ENCODE results near the gene NOD2. TPM values are rescaled to one million over a fixed set of nuclear protein-coding genes. Genes with fewer than 3 reads are reported as not detected.

Gene NOD2
- total RNA-seq, 1 experiment from 2014 or later: 5.4 TPM

DNA sequence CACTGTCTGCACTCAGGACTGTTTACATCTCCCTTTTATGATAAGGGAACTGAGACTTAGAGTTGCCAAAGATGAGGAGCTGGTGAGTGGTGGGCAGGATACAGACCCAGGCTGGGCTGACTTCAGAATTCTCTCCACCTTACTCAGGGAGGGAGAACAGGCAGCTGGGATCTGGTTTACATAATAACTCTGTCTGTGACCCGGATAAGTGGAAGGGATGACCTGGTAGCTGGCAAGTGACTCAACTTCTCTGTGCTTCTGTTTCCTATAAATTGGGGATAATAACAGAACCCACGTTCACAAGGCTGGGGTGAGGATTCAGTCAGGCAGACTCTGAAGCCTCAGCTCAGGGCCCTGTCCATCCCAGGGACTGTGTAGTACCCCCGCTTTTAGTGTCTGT is 14.9 kb upstream of the NOD2 start:
- CTCF ChIA-PET: interaction anchor here (0.9 to 2.5 kb wide), 2 partner anchors 9 to 13 kb away, joined by 3 to 8 read pairs; no protein-coding TSS in a partner anchor
- no peaks in the 10 kb centered on the region for H4K20me1 ChIP-seq (ENCODE audit: insufficient read depth)
- no peaks in the 10 kb centered on the region for H3K27me3 ChIP-seq (ENCODE audit: insufficient read depth, low read length)
- no peaks in the 10 kb centered on the region for H3K36me3 ChIP-seq (ENCODE audit: control insufficient read depth in 1 of 2, insufficient read depth in 2 of 2, low read length in 2 of 2)
- H2AFZ ChIP-seq (ENCODE audit: low read depth, low read length, poor library complexity, severe bottlenecking): no peak overlapping the region
- POLR2A ChIA-PET: no interaction called here
- ATAC-seq: no peak
- no peak for DNase-seq (ENCODE audit: low read depth, low spot score)
- no peaks in the 10 kb centered on the region for H3K4me1 ChIP-seq (ENCODE audit: control insufficient read depth in 1 of 2, insufficient read depth in 2 of 2, low read length in 2 of 2)
- intact Hi-C loops (cut with micrococcal nuclease): loop anchor here (10.0 kb wide), 2 partner anchors 544 to 1306 kb away; no protein-coding TSS in a partner anchor
- no peak for TF ChIP-seq EGR1 (IDR thresholded peaks at IDR 0.05; ENCODE audit: low read depth)
- TF ChIP-seq CBX3 (IDR thresholded peaks at IDR 0.05; ENCODE audit: low read depth): no peak
- TF ChIP-seq SIN3A (IDR thresholded peaks at IDR 0.05; ENCODE audit: low read depth): no peak
- no peak for TF ChIP-seq ZFX (IDR thresholded peaks at IDR 0.05)
- TF ChIP-seq, protein P1, sequence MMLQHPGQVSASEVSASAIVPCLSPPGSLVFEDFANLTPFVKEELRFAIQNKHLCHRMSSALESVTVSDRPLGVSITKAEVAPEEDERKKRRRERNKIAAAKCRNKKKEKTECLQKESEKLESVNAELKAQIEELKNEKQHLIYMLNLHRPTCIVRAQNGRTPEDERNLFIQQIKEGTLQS (IDR thresholded peaks at IDR 0.05): no peak
- TF ChIP-seq SP1 (IDR thresholded peaks at IDR 0.05; ENCODE audit: low read depth): no peak
- TF ChIP-seq EZH2 (IDR thresholded peaks at IDR 0.05): no peak
- no peak for TF ChIP-seq POLR2A (IDR thresholded peaks at IDR 0.05; ENCODE audit: borderline replicate concordance, extremely low read depth, insufficient read depth, insufficient read length)
- TF ChIP-seq RAD21 (IDR thresholded peaks at IDR 0.05; ENCODE audit: low read depth): no peak
- TF ChIP-seq JUND (IDR thresholded peaks at IDR 0.05): no peak
- no peak overlapping the region for H3K9ac ChIP-seq (ENCODE audit: low read length)
- RAD21 ChIA-PET (ENCODE audit: low non-redundant PET in 1 of 2, low total read pairs in 2 of 2, uncharacterized antibody in 2 of 2, unreplicated experiment in 2 of 2): no interaction called here
- peaks cover 0 to under 1% of the 10 kb centered on the region in 2 experiments; a peak in 1 of 4 replicates for H3K9me3 ChIP-seq (ENCODE audit: control insufficient read depth in 1 of 2, insufficient read depth in 1 of 2, low read depth in 1 of 2, low read length in 2 of 2)
- H3K4me2 ChIP-seq (ENCODE audit: low read length): no peak overlapping the region
- H3K27ac ChIP-seq (ENCODE audit: low read depth, low read length): no peak overlapping the region
- H3K79me2 ChIP-seq (ENCODE audit: insufficient read depth, low read length): no peaks in the 10 kb centered on the region
- no peak overlapping the region for H3K4me3 ChIP-seq (replicated peaks in 1 of 2; ENCODE audit: low read depth in 1 of 2, low read length in 2 of 2)
- BruUV-seq (replicated peaks): no TSS peak
- H3K9me2 ChIP-seq (ENCODE audit: insufficient read depth): no peaks in the 10 kb centered on the region

DNA sequence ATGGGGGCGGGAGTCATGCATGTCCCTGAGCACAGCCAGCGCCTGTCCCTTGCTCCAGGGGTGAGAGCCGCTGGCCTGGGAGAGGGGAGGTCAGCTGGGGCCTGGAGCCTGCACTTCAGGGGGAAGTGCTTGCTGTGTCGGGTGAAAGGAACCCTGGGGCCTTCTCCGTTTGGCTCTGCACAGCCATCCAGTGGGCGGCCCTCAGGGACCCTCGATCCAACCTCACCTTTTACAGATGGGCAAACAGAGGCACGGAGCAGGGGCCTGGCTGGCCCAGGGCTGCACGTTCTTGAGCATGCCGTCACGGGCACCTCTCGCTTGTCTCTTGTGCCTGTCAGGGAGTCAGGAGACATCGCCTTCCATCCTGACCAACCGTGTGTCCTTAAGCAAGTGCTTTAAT is 14.1 kb upstream of the NOD2 start:
- no peak overlapping the region for H2AFZ ChIP-seq (ENCODE audit: low read depth, low read length, poor library complexity, severe bottlenecking)
- ChIA-PET POLR2A (no interaction called here), CTCF (interaction anchor here (0.9 kb wide), 1 partner anchor 10 kb away, joined by 3 read pairs; no protein-coding TSS in a partner anchor)
- TF ChIP-seq CBX3 (IDR thresholded peaks at IDR 0.05; ENCODE audit: low read depth) (no peak), EZH2phosphoT487 (IDR thresholded peaks at IDR 0.05; ENCODE audit: borderline replicate concordance) (no peak), EGR1 (IDR thresholded peaks at IDR 0.05; ENCODE audit: low read depth) (no peak), FOSL1 (IDR thresholded peaks at IDR 0.05; ENCODE audit: low read depth) (no peak), POLR2AphosphoS5 (IDR thresholded peaks at IDR 0.05; ENCODE audit: low read depth, low read length) (no peak), POLR2A (IDR thresholded peaks at IDR 0.05; ENCODE audit: borderline replicate concordance, extremely low read depth, insufficient read depth, insufficient read length) (no peak), SP1 (IDR thresholded peaks at IDR 0.05; ENCODE audit: low read depth) (no peak), RAD21 (IDR thresholded peaks at IDR 0.05; ENCODE audit: low read depth) (no peak), TCF7L2 (IDR thresholded peaks at IDR 0.05; ENCODE audit: borderline replicate concordance, extremely low read depth, insufficient read depth, insufficient read length) (no peak), CEBPB (IDR thresholded peaks at IDR 0.05; ENCODE audit: low read depth) (no peak)
- TF ChIP-seq, protein P2, sequence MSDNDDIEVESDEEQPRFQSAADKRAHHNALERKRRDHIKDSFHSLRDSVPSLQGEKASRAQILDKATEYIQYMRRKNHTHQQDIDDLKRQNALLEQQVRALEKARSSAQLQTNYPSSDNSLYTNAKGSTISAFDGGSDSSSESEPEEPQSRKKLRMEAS (IDR thresholded peaks at IDR 0.05): no peak
- TF ChIP-seq, protein P3, sequence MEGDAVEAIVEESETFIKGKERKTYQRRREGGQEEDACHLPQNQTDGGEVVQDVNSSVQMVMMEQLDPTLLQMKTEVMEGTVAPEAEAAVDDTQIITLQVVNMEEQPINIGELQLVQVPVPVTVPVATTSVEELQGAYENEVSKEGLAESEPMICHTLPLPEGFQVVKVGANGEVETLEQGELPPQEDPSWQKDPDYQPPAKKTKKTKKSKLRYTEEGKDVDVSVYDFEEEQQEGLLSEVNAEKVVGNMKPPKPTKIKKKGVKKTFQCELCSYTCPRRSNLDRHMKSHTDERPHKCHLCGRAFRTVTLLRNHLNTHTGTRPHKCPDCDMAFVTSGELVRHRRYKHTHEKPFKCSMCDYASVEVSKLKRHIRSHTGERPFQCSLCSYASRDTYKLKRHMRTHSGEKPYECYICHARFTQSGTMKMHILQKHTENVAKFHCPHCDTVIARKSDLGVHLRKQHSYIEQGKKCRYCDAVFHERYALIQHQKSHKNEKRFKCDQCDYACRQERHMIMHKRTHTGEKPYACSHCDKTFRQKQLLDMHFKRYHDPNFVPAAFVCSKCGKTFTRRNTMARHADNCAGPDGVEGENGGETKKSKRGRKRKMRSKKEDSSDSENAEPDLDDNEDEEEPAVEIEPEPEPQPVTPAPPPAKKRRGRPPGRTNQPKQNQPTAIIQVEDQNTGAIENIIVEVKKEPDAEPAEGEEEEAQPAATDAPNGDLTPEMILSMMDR (IDR thresholded peaks at IDR 0.05 in 2 of 3, conservative IDR thresholded peaks at IDR 0.05 in 1 of 3; ENCODE audit: borderline replicate concordance in 1 of 3, insufficient read depth in 1 of 3, low read depth in 2 of 3, low read length in 2 of 3): no peak
- TF ChIP-seq, protein P1 (IDR thresholded peaks at IDR 0.05): no peak

More for the DNA sequence above, 14.1 kb upstream of the NOD2 start:
- intact Hi-C loops (cut with micrococcal nuclease): loop anchor here (10.0 kb wide), 2 partner anchors 544 to 1306 kb away; no protein-coding TSS in a partner anchor
- Histone ChIP-seq H3K9me2 (ENCODE audit: insufficient read depth) (no peaks in the 10 kb centered on the region), H3K27ac (ENCODE audit: low read depth, low read length) (no peak overlapping the region), H3K9me3 (ENCODE audit: control insufficient read depth in 1 of 2, insufficient read depth in 1 of 2, low read depth in 1 of 2, low read length in 2 of 2) (no peaks in the 10 kb centered on the region), H3K9ac (ENCODE audit: low read length) (no peak overlapping the region), H3K27me3 (ENCODE audit: insufficient read depth, low read length) (no peaks in the 10 kb centered on the region), H3K79me2 (ENCODE audit: insufficient read depth, low read length) (no peaks in the 10 kb centered on the region), H3K4me3 (replicated peaks in 1 of 2; ENCODE audit: low read depth in 1 of 2, low read length in 2 of 2) (no peak overlapping the region), H4K20me1 (ENCODE audit: insufficient read depth) (no peaks in the 10 kb centered on the region), H3K4me1 (ENCODE audit: control insufficient read depth in 1 of 2, insufficient read depth in 2 of 2, low read length in 2 of 2) (no peaks in the 10 kb centered on the region), H3K36me3 (ENCODE audit: control insufficient read depth in 1 of 2, insufficient read depth in 2 of 2, low read length in 2 of 2) (no peaks in the 10 kb centered on the region), H3K4me2 (ENCODE audit: low read length) (no peak overlapping the region)
- DNase-seq (ENCODE audit: low read depth, low spot score) (no peak), ATAC-seq (no peak)
- RAD21 ChIA-PET (ENCODE audit: low non-redundant PET in 1 of 2, low total read pairs in 2 of 2, uncharacterized antibody in 2 of 2, unreplicated experiment in 2 of 2): no interaction called here
- no TSS peak for BruUV-seq (replicated peaks)
